HUES48 (cell line): ENCODE results near the gene PTCH1.

Experiments used
- H3K27ac ChIP-seq: one replicate; pipeline ENCODE4 v1.7.0; 2013; ENCODE audit warnings: low read depth, low read length, inconsistent platforms
- H3K27me3 ChIP-seq: 2 replicates; pipeline ENCODE4 v1.6.1; 2013; ENCODE audit warnings: mild to moderate bottlenecking, low read length; ENCODE audit not compliant: control insufficient read depth, insufficient read depth
- H3K36me3 ChIP-seq: 2 replicates; pipeline ENCODE4 v1.6.1; 2013; ENCODE audit warnings: low read length; ENCODE audit not compliant: control insufficient read depth, insufficient read depth
- H3K4me1 ChIP-seq: 2 replicates; pipeline ENCODE4 v1.6.1; 2013; ENCODE audit warnings: mild to moderate bottlenecking, low read length; ENCODE audit not compliant: control insufficient read depth, insufficient read depth
- H3K4me3 ChIP-seq: 2 replicates; pipeline ENCODE4 v1.5.1; 2013; ENCODE audit warnings: mild to moderate bottlenecking, low read depth, low read length
- H3K9ac ChIP-seq: 2 replicates; pipeline ENCODE4 v1.6.1; 2013; ENCODE audit warnings: mild to moderate bottlenecking, low read depth, low read length, moderate library complexity
- H3K9me3 ChIP-seq: 2 replicates; pipeline ENCODE4 v1.6.1; 2013; ENCODE audit warnings: low read length; ENCODE audit not compliant: control insufficient read depth, insufficient read depth

The PTCH1 gene

GRCh38 chr9:95415158-95415557 is 101.6 kb downstream of the PTCH1 start:
- no peak overlapping the region for H3K9ac ChIP-seq
- H3K27me3 ChIP-seq: no peaks in the 10 kb centered on the region
- H3K27ac ChIP-seq: no peak overlapping the region
- no peak overlapping the region for H3K4me3 ChIP-seq
- no peaks in the 10 kb centered on the region for H3K36me3 ChIP-seq
- H3K9me3 ChIP-seq: no peaks in the 10 kb centered on the region
- peaks cover 16% of the 10 kb centered on the region for H3K4me1 ChIP-seq

DNA sequence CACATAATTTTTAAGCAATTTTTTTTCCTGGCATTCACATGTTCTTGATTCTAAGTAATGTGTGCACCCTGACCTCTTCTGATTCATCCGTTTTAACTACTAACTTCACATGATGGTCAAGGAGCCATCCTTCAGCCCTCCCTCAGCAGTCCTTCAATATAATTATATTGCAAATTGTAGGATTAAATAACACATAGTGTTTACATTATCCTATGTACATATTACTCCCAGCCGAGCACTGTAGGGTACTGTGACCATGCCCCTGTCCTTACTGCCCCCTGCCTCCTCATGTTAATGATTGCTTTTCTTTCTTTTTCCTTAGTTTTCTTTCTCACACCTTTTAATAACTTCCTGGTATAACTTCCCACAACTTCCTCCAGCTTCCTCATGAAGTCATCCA is 103.0 kb downstream of the PTCH1 start:
- Histone ChIP-seq H3K4me1 (peaks cover 20% of the 10 kb centered on the region), H3K27me3 (no peaks in the 10 kb centered on the region), H3K36me3 (no peaks in the 10 kb centered on the region), H3K4me3 (no peak overlapping the region), H3K27ac (no peak overlapping the region), H3K9ac (no peak overlapping the region), H3K9me3 (no peaks in the 10 kb centered on the region)

GRCh38 chr9:95411054-95411892 is 105.5 kb downstream of the PTCH1 start:
- H3K36me3 ChIP-seq: no peaks in the 10 kb centered on the region
- peaks cover 20% of the 10 kb centered on the region for H3K4me1 ChIP-seq
- no peaks in the 10 kb centered on the region for H3K27me3 ChIP-seq
- no peak overlapping the region for H3K27ac ChIP-seq
- H3K9ac ChIP-seq: no peak overlapping the region
- no peak overlapping the region for H3K4me3 ChIP-seq
- H3K9me3 ChIP-seq: no peaks in the 10 kb centered on the region

DNA sequence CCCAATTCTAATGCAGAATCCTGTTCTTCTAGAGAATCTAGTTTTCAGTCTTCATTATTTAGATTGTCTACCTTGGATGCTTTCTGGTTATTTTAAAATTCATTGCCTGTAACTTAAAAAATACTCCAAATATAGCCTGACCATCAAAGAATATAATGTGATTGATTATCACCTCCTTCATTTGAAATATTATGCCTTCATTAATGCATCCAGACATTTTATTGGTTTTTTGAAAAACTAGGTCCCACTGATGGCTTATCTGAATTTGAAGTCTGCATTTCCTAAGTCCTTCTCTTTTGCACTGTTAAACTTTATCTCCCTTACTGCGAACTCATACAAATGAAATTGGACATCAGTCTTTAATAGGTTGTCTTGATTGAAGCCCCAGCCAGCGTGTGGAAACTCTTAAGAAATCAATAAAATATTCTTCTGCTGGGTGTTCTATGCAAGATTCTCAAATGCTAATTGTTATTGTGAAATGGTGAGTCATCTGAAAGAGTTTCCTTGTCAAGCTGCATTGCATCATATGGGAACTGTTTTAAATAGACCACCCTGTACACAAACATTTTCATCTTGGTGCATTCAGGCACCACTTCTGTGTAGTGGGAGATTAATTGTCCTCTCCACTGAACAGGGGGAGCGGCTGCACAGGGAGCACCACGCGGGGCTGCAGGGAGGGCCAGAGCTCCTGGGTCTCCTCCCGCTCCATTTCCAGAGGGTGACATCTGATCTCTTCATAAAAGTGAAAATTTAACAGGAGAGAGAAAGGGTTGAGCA is 106.9 kb downstream of the PTCH1 start:
- no peaks in the 10 kb centered on the region for H3K9me3 ChIP-seq
- no peak overlapping the region for H3K9ac ChIP-seq
- no peaks in the 10 kb centered on the region for H3K36me3 ChIP-seq
- H3K4me1 ChIP-seq: peaks cover 20% of the 10 kb centered on the region
- no peak overlapping the region for H3K27ac ChIP-seq
- no peak overlapping the region for H3K4me3 ChIP-seq
- no peaks in the 10 kb centered on the region for H3K27me3 ChIP-seq

DNA sequence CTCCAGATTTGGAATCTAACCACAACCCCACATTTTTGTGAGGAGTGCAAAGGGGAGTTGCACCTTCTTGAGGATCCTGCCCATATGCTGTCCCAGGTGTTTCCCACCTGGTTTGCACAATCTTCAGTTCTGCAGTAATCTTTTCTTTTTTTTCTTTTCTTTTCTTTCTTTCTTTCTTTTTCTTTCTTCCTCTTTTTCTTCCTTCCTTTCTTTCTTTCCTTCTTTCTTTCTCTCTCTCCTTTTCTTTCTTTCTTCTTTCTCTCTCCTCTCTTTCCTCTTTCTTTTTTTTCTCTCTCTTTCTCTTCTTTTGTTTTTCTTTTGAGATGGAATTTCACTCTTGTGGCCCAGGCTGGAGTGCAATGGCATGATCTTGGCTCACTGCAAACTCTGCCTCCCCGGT is 109.2 kb downstream of the PTCH1 start:
- Histone ChIP-seq H3K27me3 (no peaks in the 10 kb centered on the region), H3K36me3 (no peaks in the 10 kb centered on the region), H3K4me3 (no peak overlapping the region), H3K9ac (no peak overlapping the region), H3K27ac (no peak overlapping the region), H3K4me1 (peaks cover 11% of the 10 kb centered on the region), H3K9me3 (no peaks in the 10 kb centered on the region)

DNA sequence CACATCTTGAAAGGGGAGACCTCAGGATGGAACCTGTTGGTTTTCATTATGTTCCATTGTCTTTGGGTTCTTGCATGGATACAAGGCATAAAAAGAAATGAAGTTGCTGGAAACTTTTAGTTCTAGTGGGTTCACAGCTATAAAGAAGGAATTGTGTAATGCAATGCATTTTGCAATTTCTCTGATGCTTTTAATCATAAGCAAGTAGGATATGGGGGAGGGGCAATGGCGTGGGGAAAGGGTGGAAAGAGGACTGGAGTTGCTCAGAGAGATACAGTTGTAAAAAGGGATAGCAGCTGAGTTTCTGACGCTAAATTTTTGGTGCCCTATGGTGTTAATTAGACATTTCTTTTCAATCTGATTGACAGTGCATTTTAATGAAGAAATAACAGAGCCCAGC is 110.7 kb downstream of the PTCH1 start:
- Histone ChIP-seq H3K27ac (no peak overlapping the region), H3K27me3 (no peaks in the 10 kb centered on the region), H3K9ac (no peak overlapping the region), H3K4me1 (peaks cover 11% of the 10 kb centered on the region), H3K36me3 (no peaks in the 10 kb centered on the region), H3K4me3 (no peak overlapping the region), H3K9me3 (no peaks in the 10 kb centered on the region)

- H3K4me3 ChIP-seq: no peak overlapping the region
- H3K27ac ChIP-seq: no peak overlapping the region
- no peaks in the 10 kb centered on the region for H3K36me3 ChIP-seq
- peaks cover 5% of the 10 kb centered on the region; the same call in 1 of the 2 replicates for H3K4me1 ChIP-seq
- H3K9me3 ChIP-seq: no peaks in the 10 kb centered on the region
- H3K27me3 ChIP-seq: no peaks in the 10 kb centered on the region
- no peak overlapping the region for H3K9ac ChIP-seq
Observed at GRCh38 chr9:95399261-95399660, 117.5 kb downstream of the PTCH1 start.
